Measurements from ENCODE around the gene IL17REL.
"Not testable (repeated sequence)": the region's sequence is repeated elsewhere in the genome, so short reads cannot be mapped to it uniquely, and the experiment has no call there.

IL17REL gene

DNA sequence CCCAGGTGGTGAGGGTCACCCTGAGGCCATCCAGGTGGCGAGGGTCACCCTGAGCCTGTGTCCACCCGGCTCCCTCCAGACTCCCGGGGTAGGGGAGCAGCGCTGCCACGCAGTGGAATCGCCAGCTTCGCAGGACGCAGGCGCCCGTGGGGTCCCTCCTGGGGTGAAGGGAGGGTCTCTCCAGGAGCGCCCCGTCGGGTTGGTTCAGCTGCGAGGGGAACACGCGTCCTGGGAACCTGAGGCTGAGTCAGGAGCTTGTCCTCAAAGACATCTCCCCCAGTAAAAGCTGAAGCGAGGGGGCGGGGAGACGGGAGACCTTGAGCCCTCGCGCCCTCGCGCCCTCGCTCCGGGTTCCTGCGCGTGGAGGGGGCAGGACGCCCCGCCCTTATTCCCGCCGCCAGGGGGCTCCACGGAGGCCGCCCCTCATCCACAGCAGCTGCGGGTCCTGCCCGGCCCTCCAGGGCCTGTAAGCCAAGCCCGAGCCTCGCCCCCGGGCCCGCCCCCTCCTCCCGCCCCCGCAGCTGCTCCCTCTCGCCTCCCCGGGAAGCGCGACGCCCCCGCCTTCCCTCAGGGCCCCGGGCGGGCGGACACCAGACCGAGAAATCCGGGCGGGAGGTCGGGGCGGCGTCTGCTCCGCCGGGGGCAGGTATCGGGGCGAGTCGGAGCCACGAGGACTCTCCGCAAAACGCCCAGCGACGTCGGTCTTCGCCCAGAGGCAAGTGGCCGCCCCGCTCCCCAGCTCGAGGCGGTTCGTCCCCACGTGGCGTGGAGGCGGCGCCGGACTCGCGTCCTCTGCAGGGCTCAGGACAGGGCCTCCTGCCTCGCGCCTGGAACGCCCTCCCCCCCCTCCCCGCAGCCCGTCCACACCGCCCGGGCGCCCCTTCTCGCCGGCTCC lies 29.2 kb downstream of the IL17REL start:
- no peak for DNase-seq

DNA sequence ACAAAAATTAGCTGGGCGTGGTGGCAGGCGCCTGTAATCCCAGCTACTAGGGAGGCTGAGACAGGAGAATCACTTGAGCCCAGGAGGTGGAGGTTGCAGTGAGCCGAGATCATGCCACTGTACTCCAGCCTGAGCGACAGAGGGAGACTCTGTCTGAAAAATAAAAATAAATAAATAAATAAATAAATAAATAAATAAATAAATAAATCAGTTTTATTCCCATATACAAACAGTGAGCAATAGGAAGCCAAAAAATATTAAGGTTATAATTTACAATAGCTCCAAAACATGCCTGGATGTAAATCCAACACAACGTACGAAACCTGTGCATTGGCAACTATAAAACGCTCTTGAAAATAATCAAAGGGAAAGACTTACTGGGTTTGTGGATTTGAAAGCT lies 30.8 kb downstream of the IL17REL start:
- not testable (repeated sequence) for DNase-seq

DNA sequence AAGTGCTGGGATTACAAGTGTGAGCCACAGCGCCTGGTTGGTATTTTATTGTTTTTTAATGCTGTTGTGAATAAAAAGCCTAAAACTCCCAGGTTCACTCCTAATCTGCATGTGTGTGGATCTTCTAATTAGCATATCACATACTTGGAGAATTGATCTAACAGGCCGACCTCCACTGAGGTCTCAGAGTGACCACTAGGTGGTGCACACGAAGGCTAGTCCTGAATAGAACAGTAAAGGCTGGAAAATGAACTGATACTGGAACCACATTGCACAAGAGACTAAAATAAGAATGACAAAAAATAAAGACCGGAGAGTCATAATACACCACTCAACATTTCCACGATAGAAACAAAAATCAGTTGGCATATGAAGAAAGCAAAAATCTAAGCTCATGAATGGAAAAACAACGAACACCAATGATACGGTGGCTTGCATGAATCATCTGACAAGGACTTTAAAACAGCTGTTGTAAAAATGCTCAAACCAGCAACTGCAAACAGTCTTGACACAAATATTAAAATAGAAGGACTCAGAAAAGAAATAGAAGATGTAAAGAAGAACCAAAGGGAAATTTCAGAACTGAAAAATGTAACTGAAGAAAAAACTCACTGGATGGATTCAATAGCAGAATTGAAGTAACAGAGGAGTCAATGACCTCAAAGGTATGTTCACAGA lies 32.8 kb downstream of the IL17REL start:
- DNase-seq, result no peak

DNA sequence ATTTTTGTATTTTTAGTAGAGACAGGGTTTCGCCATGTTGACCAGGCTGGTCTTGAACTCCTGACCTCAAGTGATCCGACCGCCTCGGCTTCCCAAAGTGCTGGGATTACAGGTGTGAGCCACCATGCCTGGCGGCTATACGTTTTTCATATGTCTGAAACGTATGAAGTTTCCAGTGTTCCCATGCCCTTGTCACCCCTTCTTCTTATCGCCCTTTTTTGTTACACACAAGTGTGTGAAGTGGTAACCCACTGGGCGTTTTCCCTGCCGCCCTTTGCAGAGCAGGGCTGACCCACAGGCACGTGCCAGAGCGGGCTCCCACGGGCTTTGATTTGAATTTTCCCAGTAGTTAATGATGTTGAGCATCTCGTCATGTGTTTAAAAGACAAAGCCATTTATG lies 35.0 kb downstream of the IL17REL start:
- DNase-seq, result no peak

DNA sequence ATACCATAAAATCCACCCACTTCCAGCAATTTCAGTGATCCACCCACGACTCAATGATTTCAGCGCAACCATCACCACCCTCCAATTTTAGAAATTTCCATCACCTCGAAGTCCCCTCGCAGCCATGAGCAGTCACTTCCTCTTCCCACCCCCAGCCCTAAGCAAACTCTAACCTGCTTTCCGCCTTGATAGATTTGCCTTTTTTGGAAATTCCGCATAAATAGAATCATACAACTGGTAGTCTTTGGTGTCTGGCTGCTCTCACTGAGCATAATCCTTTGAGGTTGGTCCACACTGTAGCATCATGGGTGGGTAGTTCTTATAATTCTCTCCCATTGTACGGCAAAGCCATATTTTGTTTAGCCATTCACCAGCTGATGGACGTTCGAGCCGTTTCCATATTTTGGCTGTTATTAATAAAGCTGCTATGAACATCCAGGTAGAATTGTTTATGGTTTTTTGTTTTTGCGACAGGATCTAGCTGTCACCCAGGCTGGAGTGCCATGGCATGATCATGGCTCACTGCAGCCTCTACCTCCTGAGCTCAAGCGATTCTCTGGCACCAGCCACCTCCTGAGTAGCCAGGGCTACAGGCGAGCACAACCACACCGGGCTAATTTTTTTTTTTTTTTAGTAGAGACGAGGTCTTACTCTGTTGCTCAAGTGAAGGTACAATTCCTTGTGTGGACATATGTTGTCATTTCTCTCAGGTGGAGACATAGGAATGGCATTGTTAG lies 36.0 kb downstream of the IL17REL start:
- peak; percentile 33 for DNase-seq

DNA sequence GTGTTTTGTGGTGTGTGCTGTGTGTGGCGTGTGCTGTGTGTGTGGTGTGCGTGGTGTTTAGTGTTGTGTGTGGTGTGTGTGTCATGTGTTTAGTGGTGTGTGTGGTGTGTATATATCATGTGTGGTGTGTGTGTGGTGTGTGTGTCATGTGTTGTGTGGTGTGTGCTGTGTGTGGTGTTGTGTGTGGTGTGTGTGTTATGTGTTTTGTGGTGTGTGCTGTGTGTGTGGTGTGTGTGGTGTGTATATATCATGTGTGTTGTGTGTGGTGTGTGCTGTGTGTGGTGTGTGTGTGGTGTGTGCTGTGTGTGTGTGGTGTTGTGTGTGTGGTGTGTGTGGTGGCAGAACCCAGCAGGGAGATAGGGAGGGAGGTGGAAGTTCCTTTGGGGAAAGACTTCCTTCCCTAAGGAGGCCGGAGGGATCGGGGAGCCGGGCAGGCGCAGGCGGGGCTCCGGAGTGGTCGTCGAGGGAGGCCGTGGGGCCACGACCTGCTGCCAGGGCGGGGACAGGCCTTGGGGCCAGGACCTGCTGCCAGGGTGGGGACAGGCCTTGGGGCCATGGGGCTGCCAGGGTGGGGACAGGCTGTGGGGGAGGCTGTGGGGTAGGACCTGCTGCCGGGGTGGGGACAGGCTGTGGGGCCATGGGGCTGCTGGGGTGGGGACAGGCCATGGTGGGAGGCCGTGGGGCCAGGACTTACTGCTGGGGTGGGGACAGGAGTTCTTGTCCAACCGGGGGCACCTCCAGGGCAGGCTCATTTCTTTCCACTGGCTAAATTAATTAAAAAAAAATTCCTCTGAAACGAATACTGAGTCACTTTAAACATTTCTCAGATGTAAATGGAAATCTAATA lies 36.8 kb downstream of the IL17REL start:
- DNase-seq, result no peak

DNA sequence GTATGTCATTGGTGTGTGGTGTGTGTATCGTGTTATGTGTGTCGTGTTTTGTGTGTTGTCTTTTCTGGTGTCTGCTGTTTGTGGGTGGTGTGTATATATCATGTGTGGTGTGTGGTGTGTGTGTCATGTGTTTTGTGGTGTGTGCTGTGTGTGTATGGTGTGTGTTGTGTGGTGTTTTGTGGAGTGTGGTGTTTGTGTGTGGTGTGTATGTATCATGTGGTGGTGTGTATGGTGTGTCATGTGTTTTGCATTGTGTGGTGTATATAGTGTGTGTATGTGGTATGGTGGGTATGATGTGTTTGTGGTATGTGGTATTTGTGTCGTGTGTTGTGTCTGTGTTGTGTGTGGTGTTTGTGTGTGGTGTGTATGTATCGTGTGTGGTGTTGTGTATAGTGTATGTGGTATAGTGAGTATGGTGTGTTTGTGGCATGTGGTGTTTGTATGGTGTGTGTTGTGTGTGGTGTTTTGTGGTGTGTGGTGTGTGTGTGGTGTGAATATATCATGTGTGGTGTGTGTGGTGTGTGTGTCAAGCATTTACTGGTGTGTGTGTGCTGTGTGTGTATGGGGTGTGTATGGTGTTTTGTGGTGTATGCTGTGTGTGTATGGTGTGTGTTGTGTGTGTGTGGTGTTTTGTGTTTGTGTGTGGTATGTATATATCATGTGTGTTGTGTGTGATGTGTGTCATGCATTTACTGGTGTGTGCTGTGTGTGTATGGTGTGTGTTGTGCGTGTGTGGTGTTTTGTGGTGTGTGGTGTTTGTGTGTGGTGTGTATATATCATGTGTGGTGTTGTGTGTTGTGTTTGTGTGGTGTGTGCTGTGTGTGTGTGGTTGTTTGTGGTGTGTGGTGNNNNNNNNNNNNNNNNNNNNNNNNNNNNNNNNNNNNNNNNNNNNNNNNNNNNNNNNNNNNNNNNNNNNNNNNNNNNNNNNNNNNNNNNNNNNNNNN lies 39.3 kb downstream of the IL17REL start:
- DNase-seq, result no peak

DNA sequence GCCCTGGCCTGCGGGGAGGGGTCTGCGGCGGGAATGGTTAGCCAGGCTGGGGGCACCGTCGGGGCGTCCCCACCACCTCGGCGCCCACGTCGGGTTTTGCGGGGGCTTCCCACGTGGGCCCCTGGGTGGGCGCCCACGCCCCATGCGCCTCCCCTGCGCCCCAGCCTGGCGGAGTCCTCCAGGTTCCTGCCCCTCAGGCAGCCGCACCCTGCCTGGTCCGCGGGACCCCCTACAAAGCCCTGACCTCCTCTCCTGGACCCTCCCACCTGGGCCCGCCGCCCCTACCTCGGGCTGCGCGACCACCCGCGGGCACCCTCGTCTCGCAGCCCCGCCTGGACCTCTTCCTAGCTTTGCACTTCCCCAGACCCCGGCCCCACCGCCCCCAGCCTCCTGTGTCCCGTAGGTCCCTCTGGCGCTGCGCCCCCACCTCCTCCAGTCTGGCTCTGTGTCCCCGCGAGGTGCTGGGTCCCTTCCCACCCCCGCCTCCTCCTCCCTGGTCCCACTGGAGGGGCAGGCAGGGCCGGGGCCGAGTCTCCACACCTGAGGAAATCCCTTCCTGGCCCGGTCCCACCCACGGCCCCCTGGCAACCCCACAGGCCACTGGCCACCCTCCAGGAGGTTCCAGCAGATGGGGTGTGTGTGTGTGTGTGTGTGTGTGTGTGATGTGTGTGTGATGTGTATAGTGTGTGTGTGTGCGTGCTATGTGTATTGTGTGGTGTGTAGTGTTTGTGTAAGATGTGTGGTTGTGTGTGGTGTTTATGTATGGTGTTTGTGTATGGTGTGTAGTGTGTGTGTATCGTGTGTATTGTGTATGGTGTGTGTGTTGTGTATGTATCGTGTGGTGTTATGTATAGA lies 40.2 kb downstream of the IL17REL start:
- DNase-seq, result no peak

DNA sequence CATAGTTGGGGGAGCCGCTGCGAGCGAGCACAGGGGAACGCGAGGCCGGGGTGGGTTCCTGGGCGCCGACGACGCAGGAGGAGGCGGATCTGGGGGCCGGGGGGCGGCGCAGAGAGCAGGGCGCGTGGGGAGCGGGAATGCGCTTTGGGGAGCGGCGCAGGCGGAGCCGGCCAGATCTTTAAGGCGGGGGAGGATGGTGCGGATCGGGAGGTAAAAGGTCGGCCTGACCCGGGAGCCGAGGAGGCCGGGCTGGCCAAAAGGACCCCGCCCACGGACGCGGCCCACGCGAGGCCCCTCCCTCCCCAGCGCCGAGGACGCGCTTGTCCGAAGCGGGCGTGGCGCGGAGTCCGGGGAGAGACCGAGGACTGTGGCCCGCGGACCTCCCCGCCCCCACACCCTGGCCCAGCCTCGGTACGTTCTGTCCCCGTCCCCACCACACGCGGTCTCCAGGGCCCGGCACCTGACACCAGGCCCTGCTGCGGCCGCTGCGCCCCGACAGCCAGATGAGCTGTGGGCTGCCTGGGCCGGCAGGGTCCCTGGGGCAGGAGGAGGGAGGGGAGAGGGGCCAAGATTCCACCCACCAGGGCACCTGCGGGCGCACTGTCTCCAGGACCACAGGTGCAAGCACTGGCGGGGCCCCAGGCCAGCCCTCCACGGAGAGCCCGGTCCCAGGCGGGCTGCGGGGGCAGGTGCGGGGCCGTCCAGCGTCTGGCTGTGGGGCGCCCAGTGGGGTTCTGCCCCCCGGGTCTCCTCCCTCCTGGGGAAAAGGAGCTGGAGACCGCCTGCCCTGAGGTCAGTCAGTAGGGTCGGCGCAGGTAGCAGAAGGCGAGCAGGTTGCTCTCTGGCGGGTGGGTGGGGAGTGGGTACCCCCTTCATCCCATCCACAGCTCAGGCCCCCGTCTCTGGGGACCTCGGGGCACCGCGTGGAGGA lies 41.1 kb downstream of the IL17REL start:
- DNase-seq, result no peak

DNA sequence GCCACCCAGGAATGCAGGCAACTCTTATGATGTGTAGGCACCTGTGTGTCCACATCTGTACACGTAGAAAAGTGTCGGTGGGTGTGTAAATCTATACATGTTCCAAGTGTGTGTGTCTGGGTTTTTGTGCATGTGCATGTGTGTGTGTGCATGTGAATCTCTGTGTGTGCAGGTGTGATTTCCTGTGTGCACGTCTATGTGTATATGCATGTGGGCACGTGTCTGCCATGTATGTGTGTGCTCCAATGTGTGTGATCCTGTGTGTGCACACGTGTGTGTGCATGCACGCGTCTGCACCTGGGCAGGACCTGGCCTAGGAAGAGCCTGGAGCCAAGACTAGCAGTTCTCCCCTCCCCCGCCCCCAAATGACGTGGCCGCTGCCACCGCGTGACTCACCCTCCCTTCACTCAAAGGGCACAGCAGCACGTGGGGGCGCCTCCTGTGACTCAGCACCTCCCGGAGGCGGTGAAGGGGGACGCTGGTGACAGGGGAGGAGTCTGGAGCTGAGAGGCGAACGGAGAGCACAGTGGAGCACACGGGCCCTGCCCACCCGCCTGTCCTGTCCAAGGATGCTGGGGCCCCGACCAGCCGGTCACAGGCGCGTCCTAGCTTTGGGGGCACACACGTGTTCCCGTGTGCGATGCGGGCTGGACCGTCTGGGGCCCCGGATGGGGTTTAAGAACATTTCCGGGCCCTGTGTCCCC lies 41.9 kb downstream of the IL17REL start:
- DNase-seq, result peak; percentile 94

DNA sequence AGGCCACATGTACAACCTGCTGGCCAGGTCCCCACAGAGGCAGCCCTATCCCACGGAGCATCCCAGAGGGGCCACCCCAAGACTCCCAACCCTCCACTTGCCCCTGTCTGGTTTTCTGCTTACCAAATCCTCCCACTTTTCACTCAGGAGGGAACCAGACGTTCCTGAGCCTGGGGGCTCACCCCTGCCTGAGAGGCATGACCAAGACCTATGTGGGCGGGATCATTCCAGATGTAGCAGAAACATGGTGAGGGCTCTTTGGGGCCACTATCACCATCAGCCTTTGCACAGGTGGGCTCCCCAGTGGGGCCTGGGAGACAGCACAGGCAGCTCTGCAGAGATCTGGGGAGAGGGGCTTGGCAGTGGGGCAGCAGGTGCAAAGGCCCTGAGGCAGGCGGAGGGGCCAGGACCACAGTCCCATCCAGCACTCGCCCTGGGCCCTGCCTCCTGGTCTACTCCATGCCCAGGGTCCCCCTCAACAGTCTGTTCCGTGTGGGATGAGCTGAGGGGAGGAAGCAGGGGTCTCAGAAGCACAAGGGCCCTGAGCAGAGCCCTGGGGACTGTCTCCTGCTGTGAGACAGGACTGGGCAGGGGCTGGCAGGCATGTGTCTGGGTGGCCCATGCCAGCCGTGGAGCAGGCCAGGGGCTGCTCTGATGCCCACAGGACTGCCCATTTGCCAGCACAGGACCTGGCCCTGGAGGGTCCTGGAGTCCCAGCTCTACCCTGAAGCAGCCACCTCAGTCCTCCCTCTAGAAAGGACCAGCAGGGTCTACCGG lies 42.6 kb downstream of the IL17REL start:
- no peak for DNase-seq

DNA sequence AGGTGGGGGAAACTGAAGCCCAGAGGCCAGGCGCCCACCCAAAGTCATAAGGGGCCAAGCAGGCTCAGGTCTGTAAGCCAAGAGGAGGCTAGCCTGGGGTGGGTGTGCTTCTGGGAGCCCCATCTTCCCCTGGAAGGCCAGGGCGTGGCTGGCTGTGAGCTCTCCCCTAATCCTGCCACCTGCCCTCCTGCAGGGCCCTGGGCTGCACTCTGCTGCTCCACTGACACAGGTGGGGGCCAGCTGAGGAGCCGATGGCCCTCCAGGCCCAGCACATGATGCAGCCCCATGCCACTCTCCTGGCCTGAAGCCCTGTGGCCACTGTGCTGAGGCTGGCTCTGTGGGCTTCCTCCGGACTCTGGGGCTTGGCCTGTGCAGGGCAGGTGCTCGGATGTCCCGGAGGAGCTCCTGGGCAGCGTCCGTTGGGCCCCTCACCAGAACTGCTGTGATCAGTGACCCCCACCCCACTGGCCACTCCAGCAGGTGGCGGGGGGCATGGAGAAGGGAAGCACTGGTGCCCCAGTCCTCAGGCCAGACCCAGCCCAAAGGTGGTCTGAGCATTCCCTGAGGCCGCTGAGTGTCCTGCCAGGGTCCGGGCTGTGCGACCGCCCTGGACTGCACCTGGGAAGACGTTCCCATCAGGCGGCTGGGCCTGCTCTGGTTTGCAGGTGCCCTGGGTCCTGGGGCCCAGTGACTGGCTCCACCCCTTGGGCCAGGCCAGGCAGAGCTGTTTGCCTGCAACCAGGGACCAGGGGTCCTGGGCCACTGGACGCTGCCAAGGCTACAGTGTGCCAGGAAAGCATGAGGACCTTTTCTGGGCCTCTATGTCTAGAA lies 43.5 kb downstream of the IL17REL start:
- DNase-seq, result no peak

DNA sequence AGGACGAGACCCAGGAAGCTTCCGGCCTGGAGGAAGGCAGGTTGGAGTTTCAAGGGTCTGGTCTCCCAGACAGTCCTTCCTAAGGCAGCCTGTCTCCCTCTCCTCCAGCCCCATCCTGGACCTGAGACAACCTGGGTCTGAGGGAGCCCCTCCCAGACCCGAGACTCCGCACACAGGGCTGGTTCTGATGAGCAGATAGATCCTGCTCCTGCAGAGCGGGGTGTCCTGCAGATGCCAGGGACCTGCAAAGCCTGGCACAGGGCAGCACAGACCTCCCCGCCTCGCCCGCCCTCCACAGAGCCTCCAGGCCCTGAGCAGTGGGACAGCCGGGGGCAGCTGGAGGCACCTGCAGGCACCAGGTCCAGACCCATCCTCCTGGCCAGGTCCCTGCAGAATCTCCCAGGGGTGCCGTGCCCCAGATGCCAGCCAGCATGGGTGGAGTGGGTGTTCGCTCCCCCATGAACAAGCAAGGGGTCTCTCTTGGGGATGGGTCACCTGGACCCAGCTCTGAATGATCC lies 44.2 kb downstream of the IL17REL start:
- no peak for DNase-seq

DNA sequence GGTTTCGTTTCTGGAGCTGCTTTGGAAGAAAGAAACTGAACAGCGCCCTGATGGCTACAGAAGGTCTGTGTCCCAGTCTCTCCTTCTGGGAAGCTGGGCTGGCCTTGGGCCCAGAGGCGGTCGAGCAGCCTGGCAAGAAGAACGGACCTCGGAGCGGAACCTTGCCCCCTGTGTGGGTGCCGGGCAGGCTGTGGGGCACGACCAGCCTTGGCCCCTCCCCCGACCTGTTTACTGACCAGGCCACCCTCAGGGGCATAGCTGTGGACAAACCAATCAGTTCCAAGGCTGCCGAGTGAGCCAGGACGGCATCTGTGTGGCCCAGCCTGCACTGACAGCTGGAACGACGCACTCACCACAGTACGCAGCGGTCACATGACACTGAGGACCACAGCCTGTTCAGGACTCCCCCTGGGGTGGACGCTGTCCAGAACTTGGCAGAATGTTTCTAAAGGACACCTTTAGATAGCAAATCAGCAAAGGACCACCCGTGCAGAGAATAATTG lies 44.8 kb downstream of the IL17REL start:
- no peak for DNase-seq

DNA sequence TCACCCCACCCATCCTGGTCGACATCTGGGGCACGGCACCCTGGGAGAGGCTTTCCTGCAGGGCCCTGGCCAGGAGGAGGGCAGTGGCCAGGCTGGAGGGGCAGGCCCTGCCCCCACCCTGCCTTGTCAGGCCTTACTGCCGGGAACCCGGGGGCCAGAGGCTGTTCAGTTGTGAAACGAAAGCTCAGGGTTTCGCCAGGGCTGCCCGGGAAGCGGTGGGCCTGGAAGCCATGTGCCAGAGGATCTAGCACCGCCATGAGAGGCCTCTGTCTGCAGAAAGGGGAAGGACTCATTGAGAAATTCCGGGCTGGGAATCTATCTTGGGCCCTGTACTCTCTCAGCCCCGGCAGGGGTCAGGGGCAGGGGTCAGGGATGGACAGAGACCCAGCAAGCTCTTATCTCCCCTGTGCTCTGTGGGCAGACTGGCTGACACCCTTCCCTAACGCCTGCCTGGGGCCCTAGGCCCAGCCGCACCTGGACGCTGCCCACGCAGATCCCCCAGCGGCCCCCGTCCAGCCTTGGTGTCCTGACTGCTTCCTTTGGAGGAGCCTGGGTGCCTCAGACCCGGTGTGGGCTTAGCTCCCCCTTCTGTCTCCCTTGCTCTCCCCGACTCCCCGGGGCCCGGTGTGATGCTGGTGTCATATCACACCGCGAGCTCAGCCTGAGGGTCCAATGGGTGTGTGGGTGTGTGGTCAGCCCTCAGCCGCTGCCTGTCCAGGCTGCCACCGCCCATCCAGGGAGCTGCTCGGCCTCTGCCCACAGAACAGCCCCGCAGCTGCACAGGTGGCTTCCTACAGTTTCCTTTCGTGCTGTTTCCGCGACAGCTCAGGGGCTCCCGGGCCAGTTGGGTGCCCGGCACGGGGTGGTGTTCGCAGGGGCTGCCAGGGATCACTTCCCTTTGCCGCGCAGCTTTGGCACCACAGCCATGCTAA lies 45.5 kb downstream of the IL17REL start:
- DNase-seq, result no peak
